ENCODE measurements around the gene MLXIP.
"Not testable (repeated sequence)": the region's sequence is repeated elsewhere in the genome, so short reads cannot be mapped to it uniquely, and the experiment has no call there.

Gene MLXIP

DNA sequence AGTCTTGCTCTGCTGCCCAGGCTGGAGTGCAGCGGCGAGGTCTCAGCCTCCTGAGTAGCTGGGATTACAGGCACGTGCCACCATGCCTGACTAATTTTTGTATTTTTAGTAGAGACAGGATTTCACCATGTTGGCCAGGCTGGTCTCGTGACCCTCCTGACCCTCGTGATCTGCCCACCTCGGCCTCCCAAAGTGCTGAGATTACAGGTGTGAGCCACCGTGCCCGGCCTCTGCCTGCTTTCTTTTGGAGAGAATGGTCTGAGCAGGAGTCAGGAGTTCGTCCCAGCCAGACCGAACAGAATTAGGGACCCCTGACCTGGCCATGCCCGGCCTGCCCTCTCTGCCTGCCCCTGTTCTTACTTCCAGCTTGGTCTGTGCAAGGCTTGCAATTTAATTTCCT is 42.8 kb downstream of the MLXIP start:
- H3K36me3 Mint-ChIP-seq (ENCODE audit: insufficient read depth); H3K9me3 Mint-ChIP-seq; H3K4me3 Mint-ChIP-seq; DNase-seq (ENCODE audit: low spot score in 2 of 2); H3K27ac Mint-ChIP-seq (ENCODE audit: low read depth); ATAC-seq (replicated peaks; ENCODE audit: extremely low read depth, poor library complexity, severe bottlenecking); H3K27me3 Mint-ChIP-seq: not testable (repeated sequence)
- H3K4me1 Mint-ChIP-seq, result peaks cover 27% of the 10 kb centered on the region

DNA sequence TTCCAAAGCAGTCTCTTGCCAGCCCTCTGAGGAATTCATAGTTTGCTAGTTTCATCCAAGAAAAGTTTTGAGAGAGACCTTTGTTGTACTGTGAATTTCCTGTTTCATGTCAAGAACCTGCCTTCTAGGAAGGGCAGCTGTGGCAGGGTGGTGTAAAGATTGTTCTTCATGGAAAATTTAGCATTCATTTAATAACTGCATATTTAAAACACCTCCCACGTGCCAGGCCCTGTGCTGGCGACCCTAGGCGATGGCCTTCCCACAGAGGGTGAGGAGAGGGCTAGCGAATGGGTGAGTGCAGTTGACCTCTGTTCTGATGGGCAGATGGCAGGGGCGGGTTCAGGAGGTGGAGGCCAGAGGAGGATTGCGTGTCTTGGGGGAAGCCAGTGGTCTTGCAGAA is 43.2 kb downstream of the MLXIP start:
- ATAC-seq (replicated peaks; ENCODE audit: extremely low read depth, poor library complexity, severe bottlenecking) (no peak), DNase-seq (ENCODE audit: low spot score in 2 of 2) (no peak)
- no peaks in the 10 kb centered on the region for H3K9me3 Mint-ChIP-seq
- no peak overlapping the region for H3K4me3 Mint-ChIP-seq
- H3K27ac Mint-ChIP-seq (ENCODE audit: low read depth), result peak overlapping the region; percentile 33
- peaks cover 4% of the 10 kb centered on the region for H3K36me3 Mint-ChIP-seq (ENCODE audit: insufficient read depth)
- peaks cover 28% of the 10 kb centered on the region for H3K4me1 Mint-ChIP-seq
- no peaks in the 10 kb centered on the region for H3K27me3 Mint-ChIP-seq

DNA sequence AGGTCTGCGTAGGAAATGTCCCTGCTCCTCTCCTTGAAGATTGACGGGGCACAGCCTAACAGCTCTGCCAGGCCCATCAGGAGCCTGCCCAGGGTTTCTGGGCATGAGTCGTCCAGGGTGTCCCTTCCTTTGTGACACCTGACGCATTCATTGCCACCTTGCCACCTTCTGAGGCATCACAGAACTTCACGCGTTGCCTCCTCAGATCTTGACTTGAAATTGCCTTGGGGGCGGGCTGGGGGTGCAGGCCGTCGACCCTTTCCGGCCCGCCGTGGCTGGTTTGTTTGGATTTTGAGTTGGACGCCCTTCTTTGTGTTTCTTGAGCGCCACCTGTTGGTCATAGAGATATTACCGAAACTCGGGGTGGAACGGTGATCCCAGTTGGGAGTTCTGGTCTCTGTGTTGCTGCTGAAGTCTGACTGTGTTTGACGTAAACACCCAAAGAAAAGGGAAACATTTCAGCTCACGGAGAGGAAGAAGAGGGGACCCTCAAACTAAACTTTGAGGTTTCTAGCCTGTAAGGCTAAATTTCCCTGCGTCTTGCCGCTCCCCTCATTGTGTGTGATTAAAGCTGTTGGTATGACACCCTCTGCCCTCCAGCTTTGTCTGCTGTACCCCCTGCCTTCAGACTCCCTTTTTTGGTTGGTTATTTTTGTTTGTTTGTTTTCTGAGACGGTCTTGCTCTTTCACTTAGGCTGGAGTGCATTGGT is 44.6 kb downstream of the MLXIP start:
- peak overlapping the region; percentile 2 for H3K4me3 Mint-ChIP-seq
- H3K36me3 Mint-ChIP-seq (ENCODE audit: insufficient read depth), result peaks cover 2% of the 10 kb centered on the region
- H3K9me3 Mint-ChIP-seq, result no peaks in the 10 kb centered on the region
- H3K27me3 Mint-ChIP-seq, result no peaks in the 10 kb centered on the region
- peak; percentile 24 for ATAC-seq (replicated peaks; ENCODE audit: extremely low read depth, poor library complexity, severe bottlenecking)
- peak overlapping the region; percentile 5 for H3K27ac Mint-ChIP-seq (ENCODE audit: low read depth)
- peaks cover 28% of the 10 kb centered on the region for H3K4me1 Mint-ChIP-seq
- DNase-seq (ENCODE audit: low spot score in 2 of 2), result peak; percentile 58 to 67

DNA sequence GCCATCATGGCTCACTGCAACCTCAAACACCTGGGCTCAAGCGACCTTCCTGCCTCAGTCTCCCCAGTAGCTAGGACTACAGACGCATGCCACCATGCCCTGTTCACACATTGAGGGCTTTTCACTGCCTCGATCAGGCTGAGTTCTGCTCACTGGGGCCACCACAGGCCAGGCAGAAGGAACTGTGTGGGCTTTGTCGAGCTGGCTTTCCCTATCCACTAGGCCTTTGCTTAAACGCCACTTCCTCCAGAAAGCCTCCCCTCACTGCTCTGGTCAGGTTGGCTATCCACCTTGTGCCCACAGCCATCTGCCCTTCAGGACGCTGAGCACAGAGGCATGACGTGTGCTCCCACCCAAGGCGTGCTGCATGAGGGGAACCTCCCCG is 45.2 kb downstream of the MLXIP start:
- peaks cover 28% of the 10 kb centered on the region for H3K4me1 Mint-ChIP-seq
- no peak for ATAC-seq (replicated peaks; ENCODE audit: extremely low read depth, poor library complexity, severe bottlenecking)
- no peak overlapping the region for H3K4me3 Mint-ChIP-seq
- no peaks in the 10 kb centered on the region for H3K9me3 Mint-ChIP-seq
- DNase-seq (ENCODE audit: low spot score in 2 of 2), result no peak
- H3K36me3 Mint-ChIP-seq (ENCODE audit: insufficient read depth), result peaks cover 6% of the 10 kb centered on the region
- H3K27me3 Mint-ChIP-seq, result no peaks in the 10 kb centered on the region
- peak overlapping the region; percentile 5 for H3K27ac Mint-ChIP-seq (ENCODE audit: low read depth)

DNA sequence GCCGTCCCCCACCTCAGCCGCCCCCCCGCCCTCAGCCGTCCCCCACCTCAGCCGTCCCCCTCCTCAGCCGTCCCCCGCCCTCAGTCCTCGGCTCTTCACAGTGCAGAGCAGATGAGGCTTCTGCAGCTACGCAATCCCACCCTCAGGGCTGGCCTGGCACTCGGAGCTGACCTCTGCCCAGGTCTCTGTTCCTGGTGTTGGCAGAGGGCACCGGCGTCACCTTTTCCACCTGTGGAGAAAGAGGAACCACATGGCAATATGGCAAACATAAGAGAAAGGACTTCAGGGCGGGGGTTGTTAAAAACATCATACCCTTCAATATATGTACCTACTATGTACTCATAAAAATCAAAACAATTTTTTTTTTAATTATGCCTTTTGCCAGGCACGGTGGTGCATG is 45.8 kb downstream of the MLXIP start:
- peaks cover 28% of the 10 kb centered on the region for H3K4me1 Mint-ChIP-seq
- ATAC-seq (replicated peaks; ENCODE audit: extremely low read depth, poor library complexity, severe bottlenecking), result no peak
- H3K36me3 Mint-ChIP-seq (ENCODE audit: insufficient read depth), result peaks cover 9% of the 10 kb centered on the region
- H3K27me3 Mint-ChIP-seq, result no peaks in the 10 kb centered on the region
- H3K27ac Mint-ChIP-seq (ENCODE audit: low read depth), result no peak overlapping the region
- no peak for DNase-seq (ENCODE audit: low spot score in 2 of 2)
- no peak overlapping the region for H3K4me3 Mint-ChIP-seq
- no peaks in the 10 kb centered on the region for H3K9me3 Mint-ChIP-seq

DNA sequence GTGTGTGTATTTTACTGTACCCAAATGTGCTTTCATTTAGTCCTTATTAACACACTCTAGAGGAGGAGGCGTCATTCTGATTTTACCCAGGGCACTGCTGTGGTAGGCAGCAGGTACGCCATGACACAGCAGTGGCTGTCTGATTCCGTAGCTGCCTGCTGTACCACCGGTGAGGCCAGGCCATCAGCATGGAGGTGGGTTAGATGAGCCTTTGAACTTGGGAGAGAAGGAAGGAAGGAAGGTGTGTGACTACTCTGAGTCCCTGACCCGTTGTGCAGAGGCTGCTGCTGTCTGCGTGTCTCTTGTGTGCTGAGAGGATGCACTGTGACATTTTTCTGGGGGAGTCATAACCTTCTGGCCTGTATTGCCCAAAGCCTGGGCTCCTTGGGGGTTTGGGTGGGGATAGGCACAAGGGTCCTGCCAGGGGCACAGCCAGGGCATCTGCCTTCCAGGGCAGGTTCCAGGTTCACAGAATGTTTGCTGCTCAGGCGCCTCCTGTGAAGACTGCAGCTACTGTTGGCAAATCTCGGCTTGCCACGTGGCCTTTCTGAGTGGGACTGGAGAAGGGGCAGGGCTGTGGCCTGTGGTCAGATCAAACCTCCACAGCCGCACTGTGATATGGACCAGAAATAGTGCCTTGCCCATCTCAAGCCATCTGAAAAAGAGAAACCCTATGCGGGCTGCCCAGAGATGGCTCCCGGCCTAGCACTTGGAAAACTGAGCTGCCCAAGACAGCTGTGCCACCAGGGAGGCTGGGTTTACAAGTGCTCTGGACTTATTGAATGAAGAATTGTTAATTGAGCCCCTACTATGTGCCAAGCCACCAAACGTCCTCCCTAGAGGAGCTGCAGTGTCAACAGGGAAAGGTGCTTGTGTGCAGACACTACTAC is 47.1 kb downstream of the MLXIP start:
- ATAC-seq (replicated peaks; ENCODE audit: extremely low read depth, poor library complexity, severe bottlenecking) (no peak), DNase-seq (ENCODE audit: low spot score in 2 of 2) (no peak)
- no peak overlapping the region for H3K4me3 Mint-ChIP-seq
- H3K4me1 Mint-ChIP-seq, result peaks cover 28% of the 10 kb centered on the region
- no peaks in the 10 kb centered on the region for H3K27me3 Mint-ChIP-seq
- H3K9me3 Mint-ChIP-seq, result no peaks in the 10 kb centered on the region
- H3K27ac Mint-ChIP-seq (ENCODE audit: low read depth), result peak overlapping the region; percentile 81
- peaks cover 16% of the 10 kb centered on the region for H3K36me3 Mint-ChIP-seq (ENCODE audit: insufficient read depth)

DNA sequence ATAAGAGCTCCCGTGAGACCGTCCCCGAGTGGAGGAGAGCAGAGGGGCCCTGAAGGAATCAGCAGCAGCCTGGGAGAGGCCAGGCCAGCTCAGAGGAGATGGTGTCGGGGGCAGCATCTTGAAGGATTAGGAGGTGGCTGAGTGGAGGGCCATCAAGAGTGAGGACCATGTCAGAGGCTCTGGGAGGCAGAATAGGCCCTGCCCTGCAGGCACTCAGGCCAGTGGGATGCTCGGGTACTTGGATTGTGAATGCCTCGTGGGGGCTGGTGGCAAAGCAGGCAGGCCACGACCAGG is 47.7 kb downstream of the MLXIP start:
- H3K9me3 Mint-ChIP-seq, result no peaks in the 10 kb centered on the region
- peaks cover 28% of the 10 kb centered on the region for H3K4me1 Mint-ChIP-seq
- H3K27ac Mint-ChIP-seq (ENCODE audit: low read depth), result peak overlapping the region; percentile 81
- H3K4me3 Mint-ChIP-seq, result no peak overlapping the region
- H3K27me3 Mint-ChIP-seq, result no peaks in the 10 kb centered on the region
- ATAC-seq (replicated peaks; ENCODE audit: extremely low read depth, poor library complexity, severe bottlenecking) (no peak), DNase-seq (ENCODE audit: low spot score in 2 of 2) (no peak)
- peaks cover 20% of the 10 kb centered on the region for H3K36me3 Mint-ChIP-seq (ENCODE audit: insufficient read depth)

DNA sequence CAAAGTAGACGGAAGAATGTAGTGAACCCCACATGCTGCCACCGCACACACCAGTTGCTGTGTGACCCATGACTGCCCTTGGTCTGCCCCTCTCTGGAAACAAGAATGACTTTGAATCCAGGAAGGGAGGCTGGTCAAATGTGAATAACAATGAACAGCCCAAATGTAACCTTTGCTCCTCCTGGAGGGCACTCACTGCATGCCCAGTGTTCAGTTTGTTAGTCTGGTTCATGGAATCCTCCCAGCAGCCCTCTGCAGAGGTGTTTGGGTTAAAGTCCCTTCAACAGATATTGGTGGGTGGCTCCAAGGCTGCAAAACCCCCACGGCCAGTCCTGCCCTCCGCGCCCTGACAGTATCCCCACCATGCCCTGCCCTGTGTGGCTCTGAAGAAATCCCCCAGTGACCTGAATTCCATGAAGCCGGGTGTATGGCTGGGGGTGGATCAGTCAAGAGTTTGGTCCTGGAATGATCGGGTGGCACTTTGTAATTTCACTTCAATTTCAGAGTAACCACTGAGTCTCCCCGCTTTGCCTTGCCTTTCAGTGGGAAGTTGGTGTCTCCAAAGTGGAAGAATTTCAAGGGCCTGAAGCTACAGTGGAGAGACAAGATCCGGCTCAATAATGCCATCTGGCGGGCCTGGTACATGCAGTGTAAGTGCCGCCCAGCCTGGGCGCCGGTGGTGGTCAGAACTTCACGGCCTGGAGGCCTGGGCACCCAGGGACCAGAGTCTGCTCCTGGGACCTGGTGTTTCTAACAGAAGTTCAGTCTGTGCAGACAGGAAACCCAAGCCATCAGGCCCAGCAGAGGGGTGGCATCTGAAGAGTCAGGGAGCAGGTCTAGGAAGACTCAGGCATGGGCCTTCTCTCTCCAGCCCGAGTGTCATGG is 48.4 kb downstream of the MLXIP start:
- Mint-ChIP-seq H3K9me3 (no peaks in the 10 kb centered on the region), H3K27ac (ENCODE audit: low read depth) (peak overlapping the region; percentile 81), H3K4me3 (no peak overlapping the region), H3K27me3 (no peaks in the 10 kb centered on the region), H3K4me1 (peaks cover 24% of the 10 kb centered on the region), H3K36me3 (ENCODE audit: insufficient read depth) (peaks cover 20% of the 10 kb centered on the region)
- ATAC-seq (replicated peaks; ENCODE audit: extremely low read depth, poor library complexity, severe bottlenecking) (no peak), DNase-seq (ENCODE audit: low spot score in 2 of 2) (no peak)

DNA sequence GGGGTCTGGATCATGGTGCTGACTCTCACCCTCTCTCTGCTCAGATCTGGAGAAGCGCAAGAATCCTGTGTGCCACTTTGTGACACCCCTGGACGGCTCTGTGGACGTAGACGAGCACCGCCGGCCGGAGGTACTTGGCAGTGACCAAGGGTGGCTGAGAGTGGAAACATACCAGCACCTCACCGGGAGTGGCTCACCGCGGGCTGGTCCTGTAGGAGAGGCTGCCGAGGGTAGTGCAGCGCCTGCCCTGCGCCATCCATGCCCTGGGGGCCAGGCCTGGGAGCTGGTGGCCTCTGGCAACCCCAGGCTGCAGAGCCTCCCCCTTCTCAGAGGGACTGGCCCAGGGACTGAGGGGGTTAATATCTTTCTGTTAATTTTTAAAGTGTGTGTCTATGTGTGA is 49.3 kb downstream of the MLXIP start:
- Mint-ChIP-seq H3K27me3 (no peaks in the 10 kb centered on the region), H3K4me1 (peaks cover 23% of the 10 kb centered on the region), H3K27ac (ENCODE audit: low read depth) (peak overlapping the region; percentile 10), H3K4me3 (no peak overlapping the region), H3K36me3 (ENCODE audit: insufficient read depth) (peaks cover 22% of the 10 kb centered on the region), H3K9me3 (no peaks in the 10 kb centered on the region)
- ATAC-seq (replicated peaks; ENCODE audit: extremely low read depth, poor library complexity, severe bottlenecking) (no peak), DNase-seq (ENCODE audit: low spot score in 2 of 2) (no peak)

DNA sequence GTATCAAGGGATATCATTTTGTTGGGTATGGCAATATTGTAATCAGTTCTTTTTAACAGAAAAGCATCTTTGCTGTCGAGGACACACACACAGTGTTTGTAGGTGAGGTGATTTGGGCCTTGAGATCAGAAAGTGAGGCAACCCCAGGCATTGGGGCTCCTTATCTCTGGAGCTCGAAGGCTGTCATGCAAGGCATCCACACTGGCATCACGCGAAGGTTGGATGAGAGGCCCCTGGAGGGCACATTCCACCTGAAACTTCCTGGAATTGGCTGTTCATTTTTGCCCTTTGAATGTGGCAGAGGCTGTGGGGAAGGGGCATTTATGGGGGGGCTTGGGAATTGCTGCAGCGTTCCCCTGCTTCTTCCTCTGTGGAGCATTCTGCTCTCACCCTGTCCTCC is 49.9 kb downstream of the MLXIP start:
- Mint-ChIP-seq H3K36me3 (ENCODE audit: insufficient read depth) (peaks cover 26% of the 10 kb centered on the region), H3K4me3 (no peak overlapping the region), H3K4me1 (peaks cover 19% of the 10 kb centered on the region), H3K9me3 (no peaks in the 10 kb centered on the region), H3K27ac (ENCODE audit: low read depth) (peak overlapping the region; percentile 10), H3K27me3 (no peaks in the 10 kb centered on the region)
- no peak for ATAC-seq (replicated peaks; ENCODE audit: extremely low read depth, poor library complexity, severe bottlenecking)
- DNase-seq (ENCODE audit: low spot score in 2 of 2), result no peak

DNA sequence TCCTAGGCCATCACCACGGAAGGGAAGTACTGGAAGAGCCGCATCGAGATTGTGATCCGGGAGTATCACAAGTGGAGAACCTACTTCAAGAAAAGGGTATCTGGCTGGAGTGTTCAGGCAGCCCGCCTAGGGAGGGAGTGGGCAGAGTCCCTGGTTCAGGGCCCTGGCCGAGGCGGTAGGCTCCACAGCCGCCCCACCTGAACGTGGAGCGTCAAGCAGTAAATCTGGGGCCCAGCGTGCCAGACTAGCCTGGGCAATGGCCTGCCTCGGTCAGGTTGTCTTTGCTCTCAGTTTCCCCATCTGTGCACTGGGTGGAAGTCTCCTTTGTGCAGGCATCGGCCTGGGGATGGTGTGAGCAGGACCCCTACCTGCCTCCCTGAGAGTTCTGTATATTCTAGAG is 50.6 kb downstream of the MLXIP start:
- no peak for DNase-seq (ENCODE audit: low spot score in 2 of 2)
- no peak overlapping the region for H3K4me3 Mint-ChIP-seq
- ATAC-seq (replicated peaks; ENCODE audit: extremely low read depth, poor library complexity, severe bottlenecking), result no peak
- no peaks in the 10 kb centered on the region for H3K27me3 Mint-ChIP-seq
- no peak overlapping the region for H3K27ac Mint-ChIP-seq (ENCODE audit: low read depth)
- H3K4me1 Mint-ChIP-seq, result peaks cover 20% of the 10 kb centered on the region
- H3K36me3 Mint-ChIP-seq (ENCODE audit: insufficient read depth), result peaks cover 31% of the 10 kb centered on the region
- H3K9me3 Mint-ChIP-seq, result no peaks in the 10 kb centered on the region

DNA sequence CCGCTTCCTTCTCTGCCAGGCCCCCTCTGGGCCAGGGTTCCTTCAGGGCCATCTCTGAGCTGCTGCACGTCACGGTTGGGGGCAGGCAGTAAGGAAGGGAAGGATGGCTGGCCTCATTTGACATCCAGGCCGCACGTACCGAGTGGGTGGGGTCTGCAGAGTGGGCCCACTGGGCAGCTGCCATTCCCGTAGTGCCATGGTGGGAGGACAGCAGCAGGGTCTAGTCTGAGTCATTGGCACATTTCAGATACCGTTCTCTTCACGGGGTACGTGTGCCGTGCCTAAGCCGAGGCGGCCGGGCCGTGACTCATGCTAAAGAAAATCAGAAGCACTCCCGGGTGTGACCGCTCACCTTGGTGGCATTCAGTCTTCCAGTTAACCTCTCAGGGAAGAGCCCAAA is 51.6 kb downstream of the MLXIP start:
- H3K9me3 Mint-ChIP-seq, result no peaks in the 10 kb centered on the region
- DNase-seq (ENCODE audit: low spot score in 2 of 2), result no peak
- no peak overlapping the region for H3K27ac Mint-ChIP-seq (ENCODE audit: low read depth)
- no peak for ATAC-seq (replicated peaks; ENCODE audit: extremely low read depth, poor library complexity, severe bottlenecking)
- no peak overlapping the region for H3K4me3 Mint-ChIP-seq
- H3K36me3 Mint-ChIP-seq (ENCODE audit: insufficient read depth), result peaks cover 37% of the 10 kb centered on the region
- no peaks in the 10 kb centered on the region for H3K27me3 Mint-ChIP-seq
- peaks cover 20% of the 10 kb centered on the region for H3K4me1 Mint-ChIP-seq

Data from central memory CD8-positive, alpha-beta T cell (primary cell).